NCI-H1105 treated with DMSO at 0.1 percent for 48 hours (cell line): ENCODE measurements around the gene BUD23.
A peak's percentile ranks its signal among the peaks of the same experiment; 100 is the strongest.

Source experiments
- DNase-seq: peaks from one replicate; lab custom pipeline; 2025; lab: John Stamatoyannopoulos, UW

BUD23 gene

DNA sequence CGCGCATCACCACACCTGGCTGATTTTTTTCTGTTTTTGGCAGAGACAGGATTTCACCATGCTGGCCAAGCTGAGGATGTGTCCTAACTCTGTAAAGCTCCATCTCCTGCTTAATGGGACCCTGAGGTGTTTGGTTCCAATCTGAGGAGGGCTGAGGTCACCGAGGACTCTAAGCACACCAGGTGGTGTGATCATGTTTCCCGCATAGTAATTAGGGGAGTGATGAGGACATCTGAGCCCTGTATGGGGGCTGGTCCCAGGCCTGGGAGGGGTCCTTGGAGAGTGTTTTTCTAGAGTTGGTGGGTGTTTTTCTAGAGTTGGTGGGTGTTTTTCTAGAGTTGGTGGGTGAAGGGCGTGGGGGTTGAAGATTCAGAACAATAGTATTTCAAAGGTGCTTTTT, 58.2 kb downstream of the BUD23 start:
- DNase-seq: peak; percentile 61

DNA sequence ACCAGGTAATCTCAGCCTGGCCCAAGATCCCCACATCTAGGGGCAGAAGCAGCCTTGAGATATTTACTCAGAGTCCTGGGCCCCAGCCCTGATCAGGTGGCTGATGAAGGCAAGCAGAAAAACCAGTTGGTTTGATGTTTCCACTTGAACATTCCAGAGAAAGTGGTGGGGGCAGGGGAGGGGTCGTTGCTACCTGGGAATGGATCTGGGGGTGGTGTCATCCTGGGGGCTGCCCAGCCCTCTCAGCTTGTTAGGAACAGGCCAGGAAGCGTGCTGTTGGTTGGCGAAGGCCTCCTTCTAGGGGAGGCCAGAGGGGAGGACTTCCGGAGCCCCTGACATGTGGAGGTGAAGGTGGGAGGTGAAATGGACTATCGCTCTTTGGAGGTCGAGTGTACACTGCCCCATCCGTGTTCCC, 58.9 kb downstream of the BUD23 start:
- peak; percentile 64 for DNase-seq

GRCh38 chr7:73742753-73743641, 59.6 kb downstream of the BUD23 start:
- peak; percentile 98 for DNase-seq

- DNase-seq: no peak
Measured at GRCh38 chr7:73746378-73746777, 63.0 kb downstream of the BUD23 start.
